Nephron progenitor cell (in vitro differentiated cells): ENCODE data around the gene TAPT1.
"Not testable (repeated sequence)": the region's sequence is repeated elsewhere in the genome, so short reads cannot be mapped to it uniquely, and the experiment has no call there.

ENCODE experiments used
- DNase-seq: peaks from one replicate; pipeline ENCODE4 v3.0.0; 2021
- H3K27ac Mint-ChIP-seq: 2 replicates; pipeline ENCODE4 v1.8.0; 2021; ENCODE audit warnings: mild to moderate bottlenecking, moderate library complexity, mixed read lengths
- H3K27me3 Mint-ChIP-seq: 2 replicates; pipeline ENCODE4 v1.8.0; 2021; ENCODE audit warnings: mild to moderate bottlenecking, low read depth, mixed read lengths; ENCODE audit not compliant: poor library complexity
- H3K36me3 Mint-ChIP-seq: 2 replicates; pipeline ENCODE4 v1.8.0; 2021; ENCODE audit warnings: low read depth, mixed read lengths
- H3K4me1 Mint-ChIP-seq: 2 replicates; pipeline ENCODE4 v1.8.0; 2021; ENCODE audit warnings: mixed read lengths
- H3K4me3 Mint-ChIP-seq: 2 replicates; pipeline ENCODE4 v1.8.0; 2021; ENCODE audit warnings: mild to moderate bottlenecking, moderate library complexity, mixed read lengths
- H3K9me3 Mint-ChIP-seq: 2 replicates; pipeline ENCODE4 v1.8.0; 2021; ENCODE audit warnings: mild to moderate bottlenecking, moderate library complexity, mixed read lengths
- CTCF ChIP-seq: fragments of 200-600 bp; sonication (generic); IDR thresholded peaks from 2 replicates; pipeline ENCODE4 v1.5.0; 2021; ENCODE audit warnings: antibody characterized with exemption

Gene TAPT1

GRCh38 chr4:16197876-16198665, 28.2 kb downstream of the TAPT1 start:
- DNase-seq, result no peak
- H3K27ac Mint-ChIP-seq, result peak overlapping the region; percentile 47
- no peak overlapping the region for H3K4me3 Mint-ChIP-seq
- H3K27me3 Mint-ChIP-seq, result no peaks in the 10 kb centered on the region
- TF ChIP-seq CTCF, result no peak
- peaks cover 6% of the 10 kb centered on the region for H3K36me3 Mint-ChIP-seq
- peaks cover 35% of the 10 kb centered on the region for H3K4me1 Mint-ChIP-seq
- H3K9me3 Mint-ChIP-seq, result no peaks in the 10 kb centered on the region

- H3K4me3 Mint-ChIP-seq, result peak overlapping the region; percentile 25
- no peaks in the 10 kb centered on the region for H3K9me3 Mint-ChIP-seq
- peak; percentile 47 for TF ChIP-seq CTCF
- H3K27me3 Mint-ChIP-seq, result no peaks in the 10 kb centered on the region
- DNase-seq, result peak; percentile 23
- peaks cover 35% of the 10 kb centered on the region for H3K4me1 Mint-ChIP-seq
- peaks cover 8% of the 10 kb centered on the region for H3K36me3 Mint-ChIP-seq
- peak overlapping the region; percentile 47 for H3K27ac Mint-ChIP-seq
Measured at GRCh38 chr4:16196482-16197393, 29.5 kb downstream of the TAPT1 start.

GRCh38 chr4:16195209-16195608, 31.1 kb downstream of the TAPT1 start:
- no peak for DNase-seq
- Mint-ChIP-seq H3K36me3 (peaks cover 17% of the 10 kb centered on the region), H3K27me3 (no peaks in the 10 kb centered on the region), H3K4me3 (no peak overlapping the region), H3K9me3 (no peaks in the 10 kb centered on the region), H3K27ac (no peak overlapping the region), H3K4me1 (peaks cover 35% of the 10 kb centered on the region)
- no peak for TF ChIP-seq CTCF

- H3K27me3 Mint-ChIP-seq, result not testable (repeated sequence)
Measured at GRCh38 chr4:16194798-16195197, 31.5 kb downstream of the TAPT1 start.

GRCh38 chr4:16194214-16194613, 32.1 kb downstream of the TAPT1 start:
- no peak for DNase-seq
- Mint-ChIP-seq H3K4me1 (peaks cover 35% of the 10 kb centered on the region), H3K9me3 (no peaks in the 10 kb centered on the region), H3K4me3 (no peak overlapping the region), H3K27me3 (no peaks in the 10 kb centered on the region), H3K27ac (no peak overlapping the region), H3K36me3 (peaks cover 27% of the 10 kb centered on the region)
- no peak for TF ChIP-seq CTCF

More at GRCh38 chr4:16194798-16195197, 31.5 kb downstream of the TAPT1 start:
- H3K4me1 Mint-ChIP-seq, result peaks cover 35% of the 10 kb centered on the region
- not testable (repeated sequence) for H3K9me3 Mint-ChIP-seq, DNase-seq, H3K4me3 Mint-ChIP-seq, H3K27ac Mint-ChIP-seq
- peaks cover 22% of the 10 kb centered on the region for H3K36me3 Mint-ChIP-seq
